Activated naive CD4-positive, alpha-beta T cell treated with anti-CD3 and anti-CD28 coated beads, Interleukin-2, amount 50 U/mL, for 16 hours (primary cell): Measurements from ENCODE around the gene TMEM219.
A peak's percentile ranks its signal among the peaks of the same experiment; 100 is the strongest.
"Not testable (repeated sequence)": the region's sequence is repeated elsewhere in the genome, so short reads cannot be mapped to it uniquely, and the experiment has no call there.

Experiments
- DNase-seq: peaks from one replicate; pipeline ENCODE4 v3.0.0-alpha.2; 2020

Gene TMEM219, protein sequence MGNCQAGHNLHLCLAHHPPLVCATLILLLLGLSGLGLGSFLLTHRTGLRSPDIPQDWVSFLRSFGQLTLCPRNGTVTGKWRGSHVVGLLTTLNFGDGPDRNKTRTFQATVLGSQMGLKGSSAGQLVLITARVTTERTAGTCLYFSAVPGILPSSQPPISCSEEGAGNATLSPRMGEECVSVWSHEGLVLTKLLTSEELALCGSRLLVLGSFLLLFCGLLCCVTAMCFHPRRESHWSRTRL

GRCh38 chr16:29961479-29962343 is at the start of gene TMEM219:
Gene TMEM219 (plus strand): TSS chr16:29962079. CDS start chr16:29963144, 1,065 bp downstream.
- DNase-seq: peak; percentile 94

- DNase-seq: no peak
These were observed 49.8 kb upstream of the TMEM219 start for GRCh38 chr16:29912087-29912486.

DNA sequence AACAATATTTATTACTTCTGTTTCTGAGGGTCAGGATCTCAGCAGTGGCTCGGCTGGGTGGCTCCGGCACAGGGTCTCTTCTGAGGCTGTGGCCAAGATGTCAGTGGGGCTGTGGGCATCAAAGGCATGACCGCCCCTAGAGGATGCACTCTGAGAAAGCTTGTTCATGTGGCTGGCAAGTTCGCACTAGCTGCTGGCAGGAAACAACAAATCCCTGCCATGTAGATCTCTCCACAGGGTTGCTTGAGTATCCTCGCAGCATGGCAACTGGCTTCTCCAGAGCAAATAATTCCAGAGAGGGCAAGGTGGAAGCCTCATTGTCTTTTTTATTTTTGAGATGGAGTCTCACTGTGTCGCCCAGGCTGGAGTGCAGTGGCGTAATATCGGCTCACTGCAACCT is 48.4 kb upstream of the TMEM219 start:
- no peak for DNase-seq

- no peak for DNase-seq
These were observed 46.2 kb upstream of the TMEM219 start for GRCh38 chr16:29915590-29916247.

DNA sequence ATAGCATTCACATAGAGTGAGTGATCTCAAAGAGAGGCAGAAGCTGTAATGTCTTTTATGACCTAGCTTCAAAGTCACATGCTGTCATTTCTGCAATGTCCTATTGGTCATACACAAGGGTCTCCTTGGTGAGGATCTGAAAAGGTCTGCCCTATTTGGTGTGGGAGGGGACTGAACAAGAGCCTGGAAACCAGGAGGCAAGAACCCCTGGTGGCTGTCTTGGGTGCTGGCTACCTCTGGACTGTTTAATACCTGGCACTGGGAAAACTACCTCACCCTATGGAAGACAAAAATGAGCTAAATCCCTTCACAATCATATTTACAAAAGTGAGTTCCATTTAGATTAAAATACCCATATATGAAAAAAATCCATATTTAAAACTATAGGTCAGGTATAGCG is 44.9 kb upstream of the TMEM219 start:
- DNase-seq: no peak

- DNase-seq: no peak
These were observed 41.4 kb upstream of the TMEM219 start for GRCh38 chr16:29920288-29921033.

DNA sequence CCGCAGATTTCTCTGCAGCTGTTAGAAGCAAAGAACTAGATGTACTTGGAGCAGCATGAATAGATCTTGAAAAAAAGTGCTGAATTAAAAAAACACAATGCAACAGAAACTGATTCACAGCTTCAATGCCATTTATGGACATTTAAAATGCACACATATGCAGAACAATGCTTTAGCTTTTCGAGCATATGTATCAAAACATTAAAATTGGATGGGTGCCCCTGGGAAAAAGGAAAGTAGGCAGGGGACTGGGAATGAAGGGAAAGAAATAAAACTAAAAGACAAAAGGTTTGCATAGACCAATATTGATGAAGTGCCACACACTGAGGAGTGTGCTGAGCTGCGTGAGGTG is 40.9 kb upstream of the TMEM219 start:
- DNase-seq: no peak

- DNase-seq: no peak
These were observed 39.6 kb upstream of the TMEM219 start for GRCh38 chr16:29922326-29922725.

DNA sequence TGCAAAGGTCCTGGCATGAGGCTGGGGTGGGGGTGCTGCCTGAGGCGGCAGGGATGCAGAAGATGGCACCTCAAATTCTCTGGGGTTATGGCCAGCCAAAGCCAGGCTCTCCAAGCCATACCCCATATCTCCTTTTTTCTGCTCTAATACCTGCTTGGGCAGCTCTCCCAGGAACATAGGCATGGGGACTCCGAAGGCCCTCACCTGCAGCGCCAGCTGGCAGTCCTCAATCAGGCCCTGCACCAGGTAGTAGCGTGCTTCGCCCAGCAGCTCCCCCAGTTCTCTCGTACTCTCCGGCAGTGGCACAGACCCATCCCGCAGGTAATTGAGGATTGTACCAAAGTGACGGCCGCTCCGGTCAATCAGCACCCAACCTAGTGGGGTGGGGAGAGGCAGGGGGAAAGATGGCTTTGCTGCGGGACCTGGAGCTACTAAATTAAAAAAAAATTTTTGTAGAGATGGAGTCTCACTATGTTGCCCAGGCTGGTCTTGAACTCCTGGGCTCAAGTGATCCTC is 38.8 kb upstream of the TMEM219 start:
- DNase-seq: no peak

DNA sequence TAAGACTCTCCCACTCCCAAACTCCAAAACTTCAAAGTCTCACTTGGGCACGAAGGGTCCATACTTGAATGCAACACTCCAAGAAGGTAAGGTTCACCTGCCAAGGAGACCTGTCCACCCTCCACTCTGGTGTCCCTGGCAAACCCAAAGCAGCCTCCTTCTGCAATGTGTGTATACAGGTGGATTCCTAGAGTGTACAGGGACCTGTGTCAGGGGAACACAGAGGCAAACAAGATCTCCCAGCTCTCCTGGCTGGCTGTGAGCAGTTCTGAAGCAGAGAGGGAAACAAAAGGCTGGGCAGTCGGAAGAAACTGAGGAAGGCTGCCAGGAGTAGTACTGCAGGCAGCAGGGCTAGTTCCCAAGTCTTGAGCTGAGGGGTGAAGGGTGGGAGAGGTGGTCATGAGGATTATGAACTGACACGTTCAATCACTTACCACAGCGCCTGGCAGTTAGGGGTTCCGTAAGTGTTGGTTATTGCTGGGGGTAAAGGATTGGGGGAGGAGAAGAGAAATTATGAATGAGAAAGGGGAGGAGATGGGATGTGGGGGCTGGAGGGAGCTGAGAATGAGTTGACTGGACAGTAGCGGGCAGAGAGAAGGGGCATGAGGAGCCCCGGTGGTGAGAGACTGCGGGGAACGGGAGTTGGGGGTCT is 36.6 kb upstream of the TMEM219 start:
- no peak for DNase-seq

- DNase-seq: peak; percentile 79
These were observed 35.8 kb upstream of the TMEM219 start, which contains the start of gene KCTD13 for GRCh38 chr16:29925781-29926710. Gene KCTD13 (minus strand): TSS chr16:29926226. CDS start chr16:29926033, 193 bp downstream.

GRCh38 chr16:29926711-29927052 is 35.2 kb upstream of the TMEM219 start:
- no peak for DNase-seq

GRCh38 chr16:29927070-29927905 is 34.6 kb upstream of the TMEM219 start:
- DNase-seq: no peak

- DNase-seq: not testable (repeated sequence)
These were observed 30.1 kb upstream of the TMEM219 start for GRCh38 chr16:29931750-29932149.

- no peak for DNase-seq
These were observed 21.2 kb upstream of the TMEM219 start for GRCh38 chr16:29940656-29941055.

- DNase-seq: no peak
These were observed 17.8 kb upstream of the TMEM219 start for GRCh38 chr16:29943846-29944799.

DNA sequence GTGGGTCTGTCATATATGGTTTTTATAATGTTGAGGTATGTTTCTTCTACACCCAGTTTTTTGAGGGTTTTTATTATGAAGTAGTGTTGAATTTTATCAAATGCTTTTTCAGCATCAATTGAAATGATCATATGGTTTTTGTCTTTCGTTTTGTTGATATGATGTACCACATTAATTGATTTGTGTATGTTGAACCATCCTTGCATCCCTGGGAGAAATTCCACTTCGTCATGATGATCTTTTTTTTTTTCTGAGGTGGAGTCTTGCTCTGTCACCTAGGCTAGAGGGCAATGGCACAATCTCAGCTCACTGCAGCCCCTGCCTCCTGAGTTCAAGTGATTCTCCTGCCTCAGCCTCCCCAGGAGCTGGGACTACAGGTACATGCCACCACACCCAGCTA is 14.0 kb upstream of the TMEM219 start:
- no peak for DNase-seq

DNA sequence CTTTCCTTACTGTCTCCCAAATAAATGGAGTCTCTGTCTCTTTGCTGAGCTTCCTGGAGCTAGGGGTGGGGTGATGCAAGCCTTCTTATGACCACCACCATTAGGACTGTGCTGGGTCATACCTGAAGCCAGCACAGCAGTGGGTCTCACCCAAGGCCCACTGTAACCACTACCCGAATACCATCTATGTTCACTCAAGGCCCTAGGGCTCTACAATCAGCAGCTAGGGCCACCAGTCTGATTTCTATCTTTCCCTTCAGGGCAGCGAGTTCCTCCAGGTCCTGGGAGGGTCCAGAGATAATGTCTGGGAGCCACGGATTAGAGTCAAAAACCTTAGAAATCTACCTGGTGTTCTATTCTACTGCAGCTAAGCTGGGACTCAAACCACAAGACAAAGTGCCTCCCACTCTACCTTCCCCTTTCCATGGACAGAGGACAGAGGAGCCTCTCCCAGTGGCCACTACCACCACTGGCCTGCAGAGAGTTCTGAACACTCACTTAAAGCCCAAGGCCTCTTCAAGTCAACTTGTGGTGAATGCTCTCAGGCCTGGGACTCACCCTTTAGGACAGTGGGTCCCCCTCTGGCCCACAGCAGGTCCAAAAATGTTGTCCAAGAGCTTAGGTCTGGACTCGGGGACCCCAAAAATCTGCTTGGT is 10.9 kb upstream of the TMEM219 start:
- no peak for DNase-seq
